ENCODE measurements around the gene ITPR2.

ITPR2 gene

DNA sequence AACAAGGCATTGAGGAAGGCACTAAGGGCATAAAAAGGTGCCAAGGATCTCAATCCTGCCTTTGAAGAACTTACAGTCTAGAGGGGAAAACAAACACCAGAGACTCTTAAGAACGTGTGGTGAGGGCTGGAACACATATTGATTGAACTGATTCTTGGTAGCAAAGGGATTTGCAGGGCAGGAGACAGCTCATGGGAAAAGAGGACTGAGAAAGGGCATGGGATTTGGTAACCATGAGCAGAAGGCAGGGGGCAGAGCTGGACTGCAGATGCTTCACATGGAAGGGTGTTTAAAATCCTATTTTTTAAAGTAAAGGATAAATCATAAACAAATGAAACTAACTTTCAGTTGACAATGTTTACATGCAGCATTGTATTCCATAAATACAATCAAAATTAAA is 203.1 kb downstream of the ITPR2 start:
- DNase-seq (ENCODE audit: low spot score), result no peak
- no peak overlapping the region for H3K27ac ChIP-seq
- ChIA-PET CTCF (no interaction called here), POLR2A (ENCODE audit: low non-redundant PET) (no interaction called here)
- TF ChIP-seq, protein P1, sequence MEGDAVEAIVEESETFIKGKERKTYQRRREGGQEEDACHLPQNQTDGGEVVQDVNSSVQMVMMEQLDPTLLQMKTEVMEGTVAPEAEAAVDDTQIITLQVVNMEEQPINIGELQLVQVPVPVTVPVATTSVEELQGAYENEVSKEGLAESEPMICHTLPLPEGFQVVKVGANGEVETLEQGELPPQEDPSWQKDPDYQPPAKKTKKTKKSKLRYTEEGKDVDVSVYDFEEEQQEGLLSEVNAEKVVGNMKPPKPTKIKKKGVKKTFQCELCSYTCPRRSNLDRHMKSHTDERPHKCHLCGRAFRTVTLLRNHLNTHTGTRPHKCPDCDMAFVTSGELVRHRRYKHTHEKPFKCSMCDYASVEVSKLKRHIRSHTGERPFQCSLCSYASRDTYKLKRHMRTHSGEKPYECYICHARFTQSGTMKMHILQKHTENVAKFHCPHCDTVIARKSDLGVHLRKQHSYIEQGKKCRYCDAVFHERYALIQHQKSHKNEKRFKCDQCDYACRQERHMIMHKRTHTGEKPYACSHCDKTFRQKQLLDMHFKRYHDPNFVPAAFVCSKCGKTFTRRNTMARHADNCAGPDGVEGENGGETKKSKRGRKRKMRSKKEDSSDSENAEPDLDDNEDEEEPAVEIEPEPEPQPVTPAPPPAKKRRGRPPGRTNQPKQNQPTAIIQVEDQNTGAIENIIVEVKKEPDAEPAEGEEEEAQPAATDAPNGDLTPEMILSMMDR (conservative IDR thresholded peaks at IDR 0.05; ENCODE audit: low read depth), result no peak

DNA sequence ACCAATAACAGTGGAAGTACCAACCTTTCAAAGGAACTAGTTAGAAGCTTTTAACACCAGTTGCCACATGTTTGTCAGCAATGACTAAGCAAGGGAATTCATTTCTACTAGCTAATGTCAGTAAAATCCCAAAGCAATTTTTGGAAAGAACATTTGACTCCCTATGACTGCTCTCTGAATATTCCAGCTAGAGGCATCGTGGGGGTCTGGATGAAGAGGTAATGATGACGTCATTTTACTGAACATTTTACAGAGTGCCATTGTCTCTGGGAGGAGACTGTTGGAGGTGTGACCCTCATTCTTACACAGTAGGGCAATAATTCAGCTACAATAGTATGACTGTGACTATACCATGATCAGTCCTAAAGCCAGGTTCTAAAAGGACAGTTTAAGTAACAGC is 204.8 kb downstream of the ITPR2 start:
- POLR2A ChIA-PET (ENCODE audit: low non-redundant PET), result no interaction called here
- CTCF ChIA-PET, result interaction anchor here (0.6 kb wide), 1 partner anchor 10 kb away, joined by 3 read pairs; no protein-coding TSS in a partner anchor
- TF ChIP-seq, protein P1 (conservative IDR thresholded peaks at IDR 0.05; ENCODE audit: low read depth), result no peak
- peak; percentile 8 for DNase-seq (ENCODE audit: low spot score)
- H3K27ac ChIP-seq, result no peak overlapping the region

DNA sequence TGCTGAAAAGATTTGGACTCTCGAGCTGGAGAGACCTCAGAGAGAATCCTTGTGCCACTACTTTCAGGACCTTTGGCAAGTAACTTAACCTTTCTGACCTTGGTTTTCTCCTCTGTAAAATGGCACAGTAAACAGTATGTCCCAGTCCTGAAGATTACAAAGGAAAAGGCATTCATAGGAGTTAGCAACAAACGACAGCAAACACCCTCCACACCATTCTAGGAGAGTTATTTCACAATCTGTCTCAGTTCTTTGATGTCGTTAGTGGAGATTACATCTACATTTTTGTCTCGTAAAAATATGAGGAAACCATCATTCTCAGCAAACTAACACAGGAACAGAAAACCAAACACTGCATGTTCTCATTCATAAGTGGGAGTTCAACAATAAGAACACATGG is 205.7 kb downstream of the ITPR2 start:
- ChIA-PET CTCF (no interaction called here), POLR2A (ENCODE audit: low non-redundant PET) (no interaction called here)
- DNase-seq (ENCODE audit: low spot score), result no peak
- TF ChIP-seq, protein P1 (conservative IDR thresholded peaks at IDR 0.05; ENCODE audit: low read depth), result no peak
- H3K27ac ChIP-seq, result no peak overlapping the region

DNA sequence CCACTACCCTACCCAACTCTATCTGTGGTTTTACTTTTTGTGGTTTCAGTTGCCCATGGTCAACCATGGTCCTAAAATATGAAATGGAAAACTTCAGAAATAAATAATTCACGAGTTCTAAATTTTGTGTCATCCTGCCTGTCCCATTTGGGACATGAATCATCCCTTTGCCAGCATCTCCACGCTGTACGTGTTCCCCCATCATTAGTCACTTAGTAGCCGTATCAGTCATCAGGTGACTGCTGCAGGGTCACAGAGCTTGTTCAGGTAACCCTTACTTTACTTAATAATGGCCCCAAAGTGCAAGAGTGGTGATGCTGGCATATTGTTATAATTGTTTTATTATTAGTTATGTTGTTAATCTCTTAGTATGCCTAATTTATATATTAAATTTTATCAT is 209.9 kb downstream of the ITPR2 start:
- TF ChIP-seq, protein P1 (conservative IDR thresholded peaks at IDR 0.05; ENCODE audit: low read depth), result no peak
- ChIA-PET CTCF (interaction anchor here (1.6 kb wide), 1 partner anchor 9 kb away, joined by 3 read pairs; no protein-coding TSS in a partner anchor), POLR2A (ENCODE audit: low non-redundant PET) (no interaction called here)
- no peak for DNase-seq (ENCODE audit: low spot score)
- no peak overlapping the region for H3K27ac ChIP-seq

DNA sequence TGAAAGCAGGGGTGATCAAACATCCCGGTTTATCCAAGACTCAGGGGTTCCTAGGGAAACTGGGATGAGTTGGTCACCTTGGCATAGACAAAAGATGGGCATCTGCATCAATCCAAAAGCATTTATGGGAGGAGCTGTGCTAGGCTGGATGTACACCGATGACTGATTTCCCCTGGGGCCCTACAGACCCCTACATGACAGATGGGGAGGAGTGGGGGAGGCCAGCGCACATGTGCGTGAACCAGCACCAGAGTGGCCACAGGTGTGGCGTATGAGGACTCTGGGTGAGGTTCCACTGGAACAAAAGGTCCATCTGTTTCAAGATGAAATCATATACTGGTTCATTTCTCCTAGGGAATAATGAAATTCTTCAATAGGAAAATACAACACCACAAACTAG is 210.4 kb downstream of the ITPR2 start:
- H3K27ac ChIP-seq, result no peak overlapping the region
- DNase-seq (ENCODE audit: low spot score), result no peak
- CTCF ChIA-PET, result interaction anchor here (1.6 kb wide), 1 partner anchor 9 kb away, joined by 3 read pairs; no protein-coding TSS in a partner anchor
- POLR2A ChIA-PET (ENCODE audit: low non-redundant PET), result no interaction called here
- TF ChIP-seq, protein P1 (conservative IDR thresholded peaks at IDR 0.05; ENCODE audit: low read depth), result no peak

DNA sequence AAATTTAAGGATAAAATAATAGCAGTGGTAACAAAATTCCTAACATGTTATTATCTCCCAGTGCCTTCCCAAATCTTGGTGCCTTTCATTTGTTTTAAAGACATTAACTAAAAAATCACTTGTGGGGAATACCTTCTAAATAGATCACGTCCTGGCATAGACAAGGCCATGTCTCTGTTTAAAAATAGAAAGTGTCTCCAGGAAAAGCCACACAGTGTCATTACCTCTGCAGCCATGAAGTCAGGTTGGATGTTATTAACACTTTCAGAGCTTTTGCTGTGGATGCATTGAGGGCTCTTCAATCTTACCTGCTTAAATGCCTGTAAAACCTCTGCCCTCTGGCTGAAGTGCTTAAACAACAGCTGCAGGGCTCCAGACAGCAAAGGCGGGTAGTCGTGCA is 211.1 kb downstream of the ITPR2 start:
- ChIA-PET POLR2A (ENCODE audit: low non-redundant PET) (no interaction called here), CTCF (interaction anchor here (1.6 kb wide), 1 partner anchor 8 kb away, joined by 3 read pairs; no protein-coding TSS in a partner anchor)
- TF ChIP-seq, protein P1 (conservative IDR thresholded peaks at IDR 0.05; ENCODE audit: low read depth), result no peak
- no peak overlapping the region for H3K27ac ChIP-seq
- no peak for DNase-seq (ENCODE audit: low spot score)

DNA sequence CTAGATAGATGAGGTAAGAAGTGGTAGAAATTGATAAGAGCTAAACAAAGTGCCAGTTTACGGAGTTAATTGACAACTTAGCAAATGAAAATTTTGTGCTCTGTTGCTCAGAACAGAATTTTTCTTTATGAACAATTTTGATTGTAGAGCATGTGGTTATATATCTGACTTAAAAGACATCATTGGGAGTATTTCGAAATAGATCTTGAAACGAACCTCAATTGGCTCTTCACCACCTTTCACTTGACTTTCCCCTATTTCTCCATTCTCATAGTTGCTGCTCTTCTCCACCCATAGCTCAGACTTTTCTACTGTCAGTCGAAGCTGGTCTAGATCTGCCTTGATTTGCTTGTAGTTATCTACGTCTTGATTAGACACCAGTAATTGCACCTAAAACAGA is 212.1 kb downstream of the ITPR2 start:
- H3K27ac ChIP-seq, result no peak overlapping the region

More for the DNA sequence above, 212.1 kb downstream of the ITPR2 start:
- CTCF ChIA-PET, result no interaction called here
- DNase-seq (ENCODE audit: low spot score), result no peak
- TF ChIP-seq, protein P1 (conservative IDR thresholded peaks at IDR 0.05; ENCODE audit: low read depth), result no peak
- POLR2A ChIA-PET (ENCODE audit: low non-redundant PET), result no interaction called here

Data from RWPE1 (cell line).